PC-3 (cell line): ENCODE results near the gene SLCO3A1. TPM values are rescaled to one million over a fixed set of nuclear protein-coding genes. Genes with fewer than 3 reads are reported as not detected.

Experiments
- ATAC-seq: fragments of 200-7000 bp; cut with Tn5 transposase; 2 replicates; pipeline ENCODE4 v1.9.1; 2020; ENCODE audit warnings: mild to moderate bottlenecking, moderate library complexity
- BruUV-seq: library from RNA; stranded (reverse); fragments of 400-500 nt; replicated peaks from 2 replicates; lab custom pipeline; 2021; lab: Mats Ljungman, UMichigan
- CTCF ChIA-PET: fragments of 300-600 bp; sonication (Branson Sonifier 250); formaldehyde crosslinking; loops from one replicate; lab custom pipeline; 2022; ENCODE audit warnings: antibody characterized with exemption; lab: Charles Lee
- POLR2A ChIA-PET: fragments of 300-600 bp; sonication (Branson Sonifier 250); formaldehyde crosslinking; loops from one replicate; lab custom pipeline; 2022; ENCODE audit warnings: antibody characterized with exemption; ENCODE audit not compliant: unreplicated experiment; lab: Charles Lee
- DNase-seq: peaks from one replicate; pipeline ENCODE4 v3.0.0-alpha.2; 2015
- H2AFZ ChIP-seq: fragments of 300-600 bp; sonication (generic); 2 replicates; pipeline ENCODE4 v1.6.0; 2016; ENCODE audit warnings: antibody characterized with exemption, low read length
- H3F3A ChIP-seq: fragments of 300-600 bp; sonication (generic); one replicate; pipeline ENCODE4 v1.6.0; 2017; ENCODE audit warnings: antibody characterized with exemption, low read length, control low read depth, mild to moderate bottlenecking; ENCODE audit not compliant: unreplicated experiment
- H3K27ac ChIP-seq: fragments of 300-600 bp; sonication (generic); 2 replicates; pipeline ENCODE4 v1.5.1; 2016; ENCODE audit warnings: mild to moderate bottlenecking, low read length
- H3K27me3 ChIP-seq: fragments of 300-600 bp; sonication (generic); 2 replicates; pipeline ENCODE4 v1.6.1; 2016; ENCODE audit warnings: low read length, mixed read lengths
- H3K36me3 ChIP-seq: fragments of 300-600 bp; sonication (generic); 2 replicates; pipeline ENCODE4 v1.6.1; 2016; ENCODE audit warnings: low read depth, mixed run types, low read length, mixed read lengths
- H3K4me1 ChIP-seq: fragments of 300-600 bp; sonication (generic); 2 replicates; pipeline ENCODE4 v1.5.1; 2016; ENCODE audit warnings: low read length; ENCODE audit not compliant: insufficient read depth
- H3K4me2 ChIP-seq: fragments of 300-600 bp; sonication (generic); 2 replicates; pipeline ENCODE4 v1.6.0; 2016; ENCODE audit warnings: low read length
- H3K4me3 ChIP-seq: fragments of 300-600 bp; sonication (generic); 2 replicates; pipeline ENCODE4 v1.5.1; 2016; ENCODE audit warnings: mild to moderate bottlenecking, low read length, mixed read lengths
- H3K79me2 ChIP-seq: fragments of 300-600 bp; sonication (generic); 2 replicates; pipeline ENCODE4 v1.6.1; 2017; ENCODE audit warnings: low read length, mixed read lengths
- H3K9ac ChIP-seq: fragments of 300-600 bp; sonication (generic); 2 replicates; pipeline ENCODE4 v1.6.0; 2016; ENCODE audit warnings: mild to moderate bottlenecking, low read length
- H3K9me2 ChIP-seq: fragments of 300-600 bp; sonication (generic); replicated peaks from 2 replicates; pipeline ENCODE4 v1.6.1; 2016; ENCODE audit warnings: mixed run types, low read length, mixed read lengths
- H3K9me3 ChIP-seq: fragments of 300-600 bp; sonication (generic); 2 replicates; pipeline ENCODE4 v1.6.1; 2016; ENCODE audit warnings: low read length, mixed read lengths
- H4K20me1 ChIP-seq: fragments of 300-600 bp; sonication (generic); 2 replicates; pipeline ENCODE4 v1.6.1; 2016; ENCODE audit warnings: low read length, mixed read lengths
- EZH2 ChIP-seq: fragments of 300-600 bp; sonication (generic); IDR thresholded peaks from one replicate; pipeline ENCODE4 v1.6.1; 2017; ENCODE audit warnings: antibody characterized with exemption, mild to moderate bottlenecking, low read length; ENCODE audit not compliant: unreplicated experiment
- EZH2phosphoT487 ChIP-seq: fragments of 300-600 bp; sonication (generic); IDR thresholded peaks from 2 replicates; pipeline ENCODE4 v1.6.1; 2018; ENCODE audit warnings: mild to moderate bottlenecking, antibody characterized with exemption, low read length, borderline replicate concordance
- intact Hi-C: fragments of 100-400 bp; cut with micrococcal nuclease; formaldehyde crosslinking; loops from 2 replicates; pipeline ENCODE4 v1.9.0; 2023
- total RNA-seq: library from RNA; depleted of rRNA; stranded (reverse); fragments of >200 nt; gene quantifications from 2 replicates; pipeline ENCODE4 v1.2.3, GENCODE V29; 2014
- TF ChIP-seq, protein P1 (sequence below): fragments of 300-600 bp; sonication (generic); conservative IDR thresholded peaks from 2 replicates; pipeline ENCODE4 v1.5.1; 2017; ENCODE audit warnings: antibody characterized with exemption, low read depth, mild to moderate bottlenecking, low read length

SLCO3A1 gene
- total RNA-seq, 1 experiment from 2014 or later, result 0.07 TPM

DNA sequence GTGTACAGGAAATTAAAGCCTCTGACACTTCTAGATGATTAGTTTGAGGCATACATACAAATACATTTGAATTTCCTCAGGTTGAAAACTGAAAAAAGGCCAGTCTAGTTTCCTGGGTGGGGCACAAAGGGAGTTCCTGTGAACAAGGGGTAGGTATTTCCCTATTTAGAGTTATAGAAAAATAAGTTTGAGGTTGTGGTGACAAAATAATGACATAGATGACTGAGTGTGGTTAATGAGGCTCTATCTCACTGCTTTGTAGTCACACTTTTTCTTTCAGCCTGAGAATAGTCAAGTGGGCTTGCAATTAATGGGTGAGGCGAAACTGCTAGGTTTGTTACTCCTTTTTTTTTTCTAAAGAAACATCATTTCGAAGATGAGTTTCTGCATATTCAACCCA lies 4.3 kb downstream of the SLCO3A1 start:
- intact Hi-C loops, result no loop called here
- no TSS peak for BruUV-seq

DNA sequence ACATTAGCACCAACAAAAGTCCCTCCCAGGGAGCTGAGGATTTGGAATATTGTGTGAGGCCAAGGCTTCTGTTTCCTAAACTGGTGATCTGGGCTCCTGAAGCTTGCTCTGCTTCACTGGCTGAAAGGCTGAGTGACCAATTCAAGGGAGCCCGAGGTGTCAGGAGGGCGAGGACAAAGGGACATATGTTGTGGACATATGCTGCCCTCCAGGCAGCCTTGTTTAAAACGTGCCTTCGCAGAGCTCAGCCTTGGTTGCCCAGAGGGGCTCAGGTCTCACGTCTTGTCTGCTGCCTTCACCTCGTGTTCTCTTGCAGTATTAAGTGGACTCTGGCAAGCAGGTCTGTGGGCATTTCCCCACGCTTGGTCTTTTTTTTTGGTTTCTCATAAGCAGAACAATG lies 7.0 kb downstream of the SLCO3A1 start:
- BruUV-seq, result no TSS peak
- Histone ChIP-seq H4K20me1 (no peaks in the 10 kb centered on the region), H3K9ac (no peak overlapping the region), H3K4me3 (no peak overlapping the region), H3K36me3 (no peaks in the 10 kb centered on the region), H3K4me1 (peaks cover under 1% of the 10 kb centered on the region; the same call in 1 of the 2 replicates), H3K27me3 (peaks cover 25% of the 10 kb centered on the region), H3F3A (no peaks in the 10 kb centered on the region), H3K4me2 (no peak overlapping the region), H3K79me2 (no peaks in the 10 kb centered on the region), H3K9me3 (no peaks in the 10 kb centered on the region), H3K9me2 (no peaks in the 10 kb centered on the region), H2AFZ (no peak overlapping the region), H3K27ac (no peak overlapping the region)
- TF ChIP-seq EZH2 (no peak), EZH2phosphoT487 (no peak)
- TF ChIP-seq, protein P1, sequence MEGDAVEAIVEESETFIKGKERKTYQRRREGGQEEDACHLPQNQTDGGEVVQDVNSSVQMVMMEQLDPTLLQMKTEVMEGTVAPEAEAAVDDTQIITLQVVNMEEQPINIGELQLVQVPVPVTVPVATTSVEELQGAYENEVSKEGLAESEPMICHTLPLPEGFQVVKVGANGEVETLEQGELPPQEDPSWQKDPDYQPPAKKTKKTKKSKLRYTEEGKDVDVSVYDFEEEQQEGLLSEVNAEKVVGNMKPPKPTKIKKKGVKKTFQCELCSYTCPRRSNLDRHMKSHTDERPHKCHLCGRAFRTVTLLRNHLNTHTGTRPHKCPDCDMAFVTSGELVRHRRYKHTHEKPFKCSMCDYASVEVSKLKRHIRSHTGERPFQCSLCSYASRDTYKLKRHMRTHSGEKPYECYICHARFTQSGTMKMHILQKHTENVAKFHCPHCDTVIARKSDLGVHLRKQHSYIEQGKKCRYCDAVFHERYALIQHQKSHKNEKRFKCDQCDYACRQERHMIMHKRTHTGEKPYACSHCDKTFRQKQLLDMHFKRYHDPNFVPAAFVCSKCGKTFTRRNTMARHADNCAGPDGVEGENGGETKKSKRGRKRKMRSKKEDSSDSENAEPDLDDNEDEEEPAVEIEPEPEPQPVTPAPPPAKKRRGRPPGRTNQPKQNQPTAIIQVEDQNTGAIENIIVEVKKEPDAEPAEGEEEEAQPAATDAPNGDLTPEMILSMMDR, result no peak
- DNase-seq (no peak), ATAC-seq (no peak)
- ChIA-PET CTCF (no interaction called here), POLR2A (no interaction called here)
- intact Hi-C loops, result no loop called here

More for the DNA sequence above, 4.3 kb downstream of the SLCO3A1 start:
- TF ChIP-seq EZH2 (no peak), EZH2phosphoT487 (no peak)
- TF ChIP-seq, protein P1, result no peak
- CTCF ChIA-PET, result no interaction called here
- POLR2A ChIA-PET, result no interaction called here
- Histone ChIP-seq H3F3A (no peaks in the 10 kb centered on the region), H3K4me1 (no peaks in the 10 kb centered on the region), H3K36me3 (no peaks in the 10 kb centered on the region), H3K27ac (no peak overlapping the region), H3K9ac (no peak overlapping the region), H3K27me3 (peaks cover 32% of the 10 kb centered on the region), H3K9me2 (no peaks in the 10 kb centered on the region), H2AFZ (no peak overlapping the region), H3K4me3 (no peak overlapping the region), H3K9me3 (no peaks in the 10 kb centered on the region), H3K79me2 (no peaks in the 10 kb centered on the region), H4K20me1 (no peaks in the 10 kb centered on the region), H3K4me2 (no peak overlapping the region)
- ATAC-seq (no peak), DNase-seq (no peak)

DNA sequence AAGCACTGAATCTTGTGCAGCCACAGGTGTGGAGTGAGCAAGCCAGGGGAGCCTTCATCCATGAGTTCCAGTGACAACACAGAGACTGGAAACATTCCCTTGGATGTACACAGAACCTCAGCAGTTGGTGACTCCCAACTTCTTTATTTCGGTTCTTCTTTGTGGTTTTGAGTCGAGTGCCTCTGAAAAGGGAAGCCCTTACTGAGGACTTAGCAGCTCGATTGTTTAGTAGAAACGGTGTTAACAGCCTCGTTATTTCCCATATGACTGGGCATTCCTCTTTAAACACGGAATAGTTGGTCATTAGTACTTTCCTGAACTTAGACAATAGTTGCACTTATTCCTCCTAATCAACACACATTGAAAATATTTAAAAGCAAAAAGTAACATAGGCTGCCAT lies 7.7 kb downstream of the SLCO3A1 start:
- ChIA-PET POLR2A (no interaction called here), CTCF (no interaction called here)
- Histone ChIP-seq H3K9me2 (no peaks in the 10 kb centered on the region), H4K20me1 (no peaks in the 10 kb centered on the region), H2AFZ (no peak overlapping the region), H3K4me2 (no peak overlapping the region), H3K9me3 (no peaks in the 10 kb centered on the region), H3K27ac (no peak overlapping the region), H3K4me3 (no peak overlapping the region), H3K36me3 (no peaks in the 10 kb centered on the region), H3K9ac (no peak overlapping the region), H3K27me3 (peaks cover 25% of the 10 kb centered on the region), H3K4me1 (peaks cover 7% of the 10 kb centered on the region; the same call in 1 of the 2 replicates), H3F3A (no peaks in the 10 kb centered on the region), H3K79me2 (no peaks in the 10 kb centered on the region)
- intact Hi-C loops, result no loop called here
- DNase-seq (no peak), ATAC-seq (no peak)
- TF ChIP-seq EZH2phosphoT487, result no peak
- TF ChIP-seq, protein P1, result no peak
- TF ChIP-seq EZH2, result no peak
- BruUV-seq, result no TSS peak
